ENCODE results near the gene LIPA. TPM values are rescaled to one million over a fixed set of nuclear protein-coding genes. Genes with fewer than 3 reads are reported as not detected.
"Not testable (repeated sequence)": the region's sequence is repeated elsewhere in the genome, so short reads cannot be mapped to it uniquely, and the experiment has no call there.

Gene LIPA
- polyA plus RNA-seq, 1 experiment, result 51.6 TPM

GRCh38 chr10:89296220-89296648 lies 44.7 kb upstream of the LIPA start:
- ChIA-PET CTCF (interaction anchor here (1.6 kb wide), 1 partner anchor 73 kb away, joined by 6 read pairs; no protein-coding TSS in a partner anchor), POLR2A (interaction anchor here (0.6 to 2.0 kb wide), 5 partner anchors 18 to 279 kb away, joined by 3 to 8 read pairs (median 4); partner anchors contain the start of gene IFIT3)
- H3K4me3 ChIP-seq (ENCODE audit: low read depth, low read length), result no peak overlapping the region
- peak; percentile 46 for DNase-seq (ENCODE audit: low read depth, low spot score)
- no peaks in the 10 kb centered on the region for H3K9me3 ChIP-seq (ENCODE audit: control insufficient read depth, insufficient read depth, low read length)
- TF ChIP-seq, protein P1, sequence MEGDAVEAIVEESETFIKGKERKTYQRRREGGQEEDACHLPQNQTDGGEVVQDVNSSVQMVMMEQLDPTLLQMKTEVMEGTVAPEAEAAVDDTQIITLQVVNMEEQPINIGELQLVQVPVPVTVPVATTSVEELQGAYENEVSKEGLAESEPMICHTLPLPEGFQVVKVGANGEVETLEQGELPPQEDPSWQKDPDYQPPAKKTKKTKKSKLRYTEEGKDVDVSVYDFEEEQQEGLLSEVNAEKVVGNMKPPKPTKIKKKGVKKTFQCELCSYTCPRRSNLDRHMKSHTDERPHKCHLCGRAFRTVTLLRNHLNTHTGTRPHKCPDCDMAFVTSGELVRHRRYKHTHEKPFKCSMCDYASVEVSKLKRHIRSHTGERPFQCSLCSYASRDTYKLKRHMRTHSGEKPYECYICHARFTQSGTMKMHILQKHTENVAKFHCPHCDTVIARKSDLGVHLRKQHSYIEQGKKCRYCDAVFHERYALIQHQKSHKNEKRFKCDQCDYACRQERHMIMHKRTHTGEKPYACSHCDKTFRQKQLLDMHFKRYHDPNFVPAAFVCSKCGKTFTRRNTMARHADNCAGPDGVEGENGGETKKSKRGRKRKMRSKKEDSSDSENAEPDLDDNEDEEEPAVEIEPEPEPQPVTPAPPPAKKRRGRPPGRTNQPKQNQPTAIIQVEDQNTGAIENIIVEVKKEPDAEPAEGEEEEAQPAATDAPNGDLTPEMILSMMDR (IDR thresholded peaks at IDR 0.05; ENCODE audit: low read depth, low read length), result no peak
- no peaks in the 10 kb centered on the region for H3K27me3 ChIP-seq (ENCODE audit: control insufficient read depth, insufficient read depth, low read length)
- H3K27ac ChIP-seq (ENCODE audit: low read depth, low read length), result peak overlapping the region; percentile 79

- ChIA-PET POLR2A (interaction anchor here (0.6 to 2.0 kb wide), 4 partner anchors 17 to 57 kb away, joined by 3 to 8 read pairs (median 6); partner anchors contain the start of gene IFIT3), CTCF (interaction anchor here (1.0 to 2.1 kb wide), 3 partner anchors 12 to 74 kb away, joined by 3 to 14 read pairs (median 6); no protein-coding TSS in a partner anchor)
- TF ChIP-seq, protein P1 (IDR thresholded peaks at IDR 0.05; ENCODE audit: low read depth, low read length), result no peak
- Histone ChIP-seq H3K27ac (ENCODE audit: low read depth, low read length) (no peak overlapping the region), H3K27me3 (ENCODE audit: control insufficient read depth, insufficient read depth, low read length) (no peaks in the 10 kb centered on the region), H3K9me3 (ENCODE audit: control insufficient read depth, insufficient read depth, low read length) (no peaks in the 10 kb centered on the region), H3K4me3 (ENCODE audit: low read depth, low read length) (no peak overlapping the region)
- DNase-seq (ENCODE audit: low read depth, low spot score), result peak; percentile 66
Observed at GRCh38 chr10:89295597-89295996, 44.0 kb upstream of the LIPA start.

GRCh38 chr10:89294721-89295239 lies 43.2 kb upstream of the LIPA start:
- H3K4me3 ChIP-seq (ENCODE audit: low read depth, low read length), result no peak overlapping the region
- TF ChIP-seq, protein P1 (IDR thresholded peaks at IDR 0.05; ENCODE audit: low read depth, low read length), result no peak
- H3K9me3 ChIP-seq (ENCODE audit: control insufficient read depth, insufficient read depth, low read length), result no peaks in the 10 kb centered on the region
- CTCF ChIA-PET, result interaction anchor here (1.0 to 2.1 kb wide), 2 partner anchors 11 to 74 kb away, joined by 3 to 14 read pairs; no protein-coding TSS in a partner anchor
- POLR2A ChIA-PET, result interaction anchor here (2.0 kb wide), 1 partner anchor 57 kb away, joined by 8 read pairs; no protein-coding TSS in a partner anchor
- no peak overlapping the region for H3K27ac ChIP-seq (ENCODE audit: low read depth, low read length)
- H3K27me3 ChIP-seq (ENCODE audit: control insufficient read depth, insufficient read depth, low read length), result no peaks in the 10 kb centered on the region
- DNase-seq (ENCODE audit: low read depth, low spot score), result no peak

- H3K9me3 ChIP-seq (ENCODE audit: control insufficient read depth, insufficient read depth, low read length); H3K27me3 ChIP-seq (ENCODE audit: control insufficient read depth, insufficient read depth, low read length); POLR2A ChIA-PET; H3K4me3 ChIP-seq (ENCODE audit: low read depth, low read length); H3K27ac ChIP-seq (ENCODE audit: low read depth, low read length); DNase-seq (ENCODE audit: low read depth, low spot score): not testable (repeated sequence)
- CTCF ChIA-PET, result interaction anchor here (2.4 kb wide), 1 partner anchor 84 kb away, joined by 8 read pairs; no protein-coding TSS in a partner anchor
Observed at GRCh38 chr10:89285303-89285702, 33.7 kb upstream of the LIPA start.

DNA sequence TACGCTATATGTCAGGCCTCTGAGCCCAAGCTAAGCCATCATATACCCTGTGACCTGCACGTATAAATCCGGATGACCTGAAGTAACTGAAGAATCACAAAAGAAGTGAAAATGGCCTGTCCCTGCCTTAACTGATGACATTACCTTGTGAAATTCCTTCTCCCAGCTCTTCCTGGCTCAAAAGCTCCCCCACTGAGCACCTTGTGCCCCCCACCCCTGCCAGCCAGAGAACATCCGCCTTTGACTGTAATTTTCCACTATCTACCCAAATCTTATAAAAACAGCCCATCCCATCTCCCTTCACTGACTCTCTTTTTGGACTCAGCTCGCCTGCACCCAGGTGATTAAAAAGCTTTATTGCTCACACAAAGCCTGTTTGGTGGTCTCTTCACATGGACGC lies 33.1 kb upstream of the LIPA start:
- POLR2A ChIA-PET; H3K27me3 ChIP-seq (ENCODE audit: control insufficient read depth, insufficient read depth, low read length); DNase-seq (ENCODE audit: low read depth, low spot score); H3K4me3 ChIP-seq (ENCODE audit: low read depth, low read length); H3K9me3 ChIP-seq (ENCODE audit: control insufficient read depth, insufficient read depth, low read length): not testable (repeated sequence)
- H3K27ac ChIP-seq (ENCODE audit: low read depth, low read length), result peak overlapping the region; percentile 57
- CTCF ChIA-PET, result interaction anchor here (2.4 kb wide), 1 partner anchor 84 kb away, joined by 8 read pairs; no protein-coding TSS in a partner anchor

GRCh38 chr10:89283936-89284475 lies 32.4 kb upstream of the LIPA start:
- TF ChIP-seq, protein P1 (IDR thresholded peaks at IDR 0.05; ENCODE audit: low read depth, low read length), result no peak
- ChIA-PET CTCF (interaction anchor here (0.8 to 2.4 kb wide), 3 partner anchors 11 to 135 kb away, joined by 3 to 8 read pairs (median 3); no protein-coding TSS in a partner anchor), POLR2A (interaction anchor here (0.9 kb wide), 1 partner anchor 32 kb away, joined by 3 read pairs; the partner anchor contains the start of gene LIPA)

More at GRCh38 chr10:89283936-89284475, 32.4 kb upstream of the LIPA start:
- Histone ChIP-seq H3K9me3 (ENCODE audit: control insufficient read depth, insufficient read depth, low read length) (no peaks in the 10 kb centered on the region), H3K27ac (ENCODE audit: low read depth, low read length) (peak overlapping the region; percentile 84), H3K4me3 (ENCODE audit: low read depth, low read length) (peak overlapping the region; percentile 31; the same call in 1 of the 2 replicates), H3K27me3 (ENCODE audit: control insufficient read depth, insufficient read depth, low read length) (no peaks in the 10 kb centered on the region)
- no peak for DNase-seq (ENCODE audit: low read depth, low spot score)
